ENCODE results near the gene DCLK1. TPM values are rescaled to one million over a fixed set of nuclear protein-coding genes. Genes with fewer than 3 reads are reported as not detected.

DCLK1 gene
- total RNA-seq, 1 experiment from 2014 or later = 36.2 TPM

GRCh38 chr13:35874704-35875103 is 256.5 kb downstream of the DCLK1 start:
- no peak overlapping the region for H3K4me3 Mint-ChIP-seq
- no peak overlapping the region for H4K91ac ChIP-seq (ENCODE audit: insufficient read length, low read depth, low read length)
- H3K4me2 ChIP-seq (ENCODE audit: insufficient read depth, insufficient read length, low read length) = no peak overlapping the region
- no peaks in the 10 kb centered on the region for H3K9me3 ChIP-seq (ENCODE audit: control insufficient read depth, low read depth, low read length)
- H2BK5ac ChIP-seq (ENCODE audit: insufficient read length, low read length) = no peak overlapping the region
- H3K14ac ChIP-seq (ENCODE audit: insufficient read depth, low read length) = no peak overlapping the region
- no peak overlapping the region for H2AFZ ChIP-seq (ENCODE audit: low read length)
- peaks cover 2% of the 10 kb centered on the region; the same call in 1 of the 2 replicates for H3K4me1 ChIP-seq (ENCODE audit: insufficient read depth, low read length)
- no peak overlapping the region for H3K4ac ChIP-seq (ENCODE audit: low read depth, low read length)
- no peaks in the 10 kb centered on the region for H3K79me2 ChIP-seq (ENCODE audit: insufficient read depth, low read length)
- H2AK5ac ChIP-seq (ENCODE audit: insufficient read length, low read length) = no peak overlapping the region
- H3K27ac Mint-ChIP-seq = no peak overlapping the region
- H4K20me1 ChIP-seq (ENCODE audit: control insufficient read depth, insufficient read depth, insufficient read length) = no peaks in the 10 kb centered on the region
- H2BK120ac ChIP-seq (ENCODE audit: low read depth, low read length, poor library complexity, severe bottlenecking) = no peak overlapping the region
- no peaks in the 10 kb centered on the region for H3K27me3 ChIP-seq (ENCODE audit: insufficient read depth, low read length)
- no peaks in the 10 kb centered on the region for H3K27me3 Mint-ChIP-seq (ENCODE audit: low read depth)
- no peak overlapping the region for H2BK15ac ChIP-seq (ENCODE audit: low read depth, low read length)
- no peak overlapping the region for H2BK20ac ChIP-seq (ENCODE audit: low read depth, low read length, poor library complexity, severe bottlenecking)
- no peak overlapping the region for H3K27ac ChIP-seq (ENCODE audit: insufficient read length, low read depth, low read length)
- no peak overlapping the region for H3K56ac ChIP-seq (ENCODE audit: insufficient read length, low read depth, low read length)
- no peak for TF ChIP-seq CTCF (conservative IDR thresholded peaks at IDR 0.05)
- H3K18ac ChIP-seq (ENCODE audit: insufficient read length, low read depth, low read length) = no peak overlapping the region
- H3K9ac ChIP-seq (ENCODE audit: extremely low read depth, insufficient read length, low read length) = no peak overlapping the region
- no peak overlapping the region for H4K5ac ChIP-seq (ENCODE audit: insufficient read length, low read depth, low read length)
- no peak overlapping the region for H2BK12ac ChIP-seq (ENCODE audit: insufficient read length, low read depth, low read length)
- no CpG with 5 or more reads among the region's 11 CpGs for WGBS (ENCODE audit: extremely low coverage, insufficient read length, low lambda C conversion rate)
- no peak overlapping the region for H4K8ac ChIP-seq (replicated peaks; ENCODE audit: insufficient read length, low read depth, low read length)
- H3K4me1 Mint-ChIP-seq = peaks cover 0 to 4% of the 10 kb centered on the region in 2 experiments; a peak in 1 of 4 replicates
- no peak overlapping the region for H3K23ac ChIP-seq (ENCODE audit: insufficient read length, low read depth, low read length)
- H3K9me3 Mint-ChIP-seq = no peaks in the 10 kb centered on the region; a peak in 1 of 5 replicates
- H3K36me3 Mint-ChIP-seq (ENCODE audit: insufficient read depth in 1 of 3, low read depth in 3 of 3) = peaks cover 0 to 1% (median 0%) of the 10 kb centered on the region in 3 experiments; a peak in 1 of 7 replicates
- DNase-seq = no peak
- no peaks in the 10 kb centered on the region for H3K23me2 ChIP-seq (ENCODE audit: insufficient read length, low read depth, low read length, poor library complexity, severe bottlenecking)
- H3T11ph ChIP-seq (ENCODE audit: low read length) = no peak overlapping the region
- no peaks in the 10 kb centered on the region for H3K79me1 ChIP-seq (ENCODE audit: insufficient read depth, low read depth, low read length, poor library complexity, severe bottlenecking)
